HG03575 (cell line): ENCODE data around the gene TXNRD2.

Source experiments
- ATAC-seq: cut with Tn5 transposase; IDR thresholded peaks from one replicate; pipeline ENCODE4 v1.9.1; 2021; ENCODE audit not compliant: unreplicated experiment, insufficient number of reproducible peaks, low FRiP score; ENCODE audit errors: extremely low read depth

TXNRD2 gene

DNA sequence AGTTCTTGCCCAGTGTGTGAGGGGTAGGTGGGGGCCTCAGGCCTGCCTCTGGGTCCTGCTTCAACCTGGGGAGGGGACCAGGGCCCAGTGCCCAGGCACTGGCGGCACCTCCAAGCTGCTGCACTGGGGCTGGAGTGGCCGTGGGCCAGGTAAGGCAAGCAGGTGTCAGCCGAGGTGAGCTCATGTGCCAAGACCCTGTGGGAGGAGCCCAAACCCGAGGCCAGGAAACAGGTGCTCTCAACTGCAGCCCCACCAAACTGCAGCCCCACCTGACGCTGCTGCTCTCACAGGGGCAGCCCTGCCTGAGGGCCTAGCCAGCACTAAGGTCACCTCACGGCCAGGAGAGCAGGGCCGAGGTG is 68.9 kb downstream of the TXNRD2 start:
- no peak for ATAC-seq

DNA sequence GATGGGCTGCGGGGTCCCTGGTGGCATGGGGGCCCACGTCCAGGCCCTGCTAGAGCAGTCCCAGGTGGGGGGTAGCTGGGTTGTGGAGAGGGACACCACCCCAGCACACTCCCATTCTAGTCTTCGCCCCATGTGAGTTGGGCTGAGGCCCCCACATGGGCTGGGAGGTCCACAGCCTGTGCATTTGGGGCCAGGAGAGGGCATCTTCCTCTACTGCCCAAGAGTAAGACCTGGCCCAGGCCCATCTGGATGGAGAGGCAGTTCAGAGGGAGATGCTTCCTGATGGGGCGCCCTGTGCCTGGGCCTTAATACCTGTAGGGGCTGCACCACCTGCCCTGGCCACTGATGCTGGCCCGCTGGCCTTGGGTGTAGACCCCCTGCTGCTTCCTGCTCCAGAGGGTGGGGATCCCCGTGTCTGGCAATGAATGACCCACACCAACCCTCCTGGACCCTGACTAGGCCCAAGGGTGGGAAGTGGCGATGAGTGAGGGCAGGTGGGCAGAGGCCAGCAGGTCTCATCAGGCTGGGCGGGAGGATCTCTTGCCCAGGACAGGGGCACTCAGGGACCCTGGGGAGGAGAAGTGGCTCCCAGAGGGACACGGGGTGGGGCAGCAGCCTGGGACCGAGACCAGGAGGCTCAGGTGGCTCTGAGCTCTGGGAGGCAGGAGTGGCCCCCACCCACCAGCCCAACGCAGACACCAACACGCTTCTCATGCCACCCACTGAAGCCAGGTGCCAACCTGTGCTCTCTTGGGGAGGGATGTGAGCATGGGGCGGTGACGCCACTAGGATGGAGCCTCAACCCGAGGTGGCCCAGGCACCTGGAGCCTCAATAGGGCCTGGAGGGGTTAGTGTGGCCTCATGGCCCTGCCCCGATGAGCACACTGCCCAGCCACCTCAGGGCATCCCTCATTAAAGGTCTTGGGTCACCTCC is 69.5 kb downstream of the TXNRD2 start:
- ATAC-seq = no peak

DNA sequence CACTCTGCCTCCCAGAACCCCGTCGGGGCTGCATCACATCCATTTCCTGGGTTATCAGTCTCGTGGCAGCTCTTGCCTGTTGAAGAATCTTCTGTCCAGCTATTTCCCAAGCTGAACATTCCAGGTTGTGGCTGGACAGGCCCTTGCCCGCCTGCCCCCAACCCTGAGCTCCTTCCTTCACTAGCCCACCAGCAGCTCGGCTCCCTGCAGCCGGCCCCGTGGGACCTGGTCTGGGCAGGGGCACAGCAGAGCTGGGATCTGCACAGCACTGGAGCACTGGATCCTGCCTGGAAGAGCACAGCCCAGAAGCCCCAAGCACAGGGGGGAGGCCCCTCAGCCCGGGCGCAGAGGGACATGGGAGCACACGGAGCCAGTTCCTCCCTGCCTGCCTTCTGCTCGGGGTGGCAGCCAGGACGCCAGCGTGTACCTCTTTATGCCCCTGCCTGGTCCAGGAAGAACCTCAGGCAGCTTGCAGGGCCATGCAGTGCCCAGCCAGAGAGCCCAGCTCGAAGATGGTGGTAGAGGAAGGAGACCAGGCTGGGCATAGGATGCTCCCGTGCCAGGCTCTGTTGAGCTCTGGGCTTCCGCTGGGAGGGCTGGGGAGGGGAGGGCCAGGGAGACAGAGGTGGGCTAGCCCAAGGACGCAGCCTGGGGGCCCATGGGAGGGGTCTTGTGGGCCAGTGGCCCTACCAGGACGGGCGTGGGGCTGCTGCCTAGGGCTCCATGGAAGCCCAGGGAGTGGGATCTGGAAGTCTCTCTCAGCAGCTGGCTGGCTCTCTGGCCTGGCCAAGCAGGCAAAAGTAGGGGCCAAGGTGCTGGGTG is 70.4 kb downstream of the TXNRD2 start:
- ATAC-seq = no peak

DNA sequence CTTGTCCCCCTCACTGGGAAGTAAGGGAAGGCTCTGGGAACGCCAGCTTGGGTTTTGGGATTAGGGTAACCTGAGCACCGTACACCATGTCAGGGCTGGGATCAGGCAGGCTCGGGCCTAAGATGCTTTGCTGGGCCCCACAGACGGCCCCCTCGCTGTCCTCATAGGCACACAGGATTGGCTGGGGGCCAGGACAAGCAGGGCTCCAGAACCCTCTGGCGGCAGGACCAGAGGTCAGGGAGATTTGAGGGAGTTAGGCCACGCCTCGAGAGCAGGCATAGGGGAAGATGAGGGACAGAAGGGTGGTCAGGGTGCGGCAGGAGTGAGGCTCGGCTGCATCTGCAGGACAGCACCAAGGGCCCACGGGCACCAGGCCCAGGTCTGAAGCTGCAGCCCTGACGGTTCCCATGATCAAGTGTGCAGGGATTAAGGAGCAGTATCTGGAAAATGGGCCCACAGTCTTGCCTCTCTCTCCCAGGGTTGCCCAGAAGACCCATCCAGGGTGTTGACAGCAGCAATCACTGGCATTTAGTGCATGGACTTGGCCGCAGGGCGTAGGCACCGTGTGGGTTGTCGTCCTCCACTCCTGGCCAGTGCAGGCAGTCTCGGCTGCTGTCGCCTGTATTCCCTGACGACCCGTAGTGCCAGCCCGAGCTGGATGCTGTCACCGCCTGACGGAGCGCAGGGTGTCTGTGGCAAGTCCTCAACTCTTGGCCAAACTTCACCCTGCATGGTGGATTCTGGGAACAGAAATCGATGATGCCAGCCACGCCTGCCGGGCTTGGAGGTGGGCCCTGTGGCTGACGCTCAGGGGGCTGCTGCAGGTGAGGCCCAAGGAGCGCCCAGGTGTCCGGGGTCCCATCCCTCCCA is 71.2 kb downstream of the TXNRD2 start:
- ATAC-seq = no peak

- ATAC-seq = no peak
Observed at GRCh38 chr22:19869497-19870152, 72.0 kb downstream of the TXNRD2 start.

GRCh38 chr22:19868773-19869471 is 72.7 kb downstream of the TXNRD2 start:
- ATAC-seq = no peak

- ATAC-seq = no peak
Observed at GRCh38 chr22:19868333-19868732, 73.3 kb downstream of the TXNRD2 start.

- no peak for ATAC-seq
Observed at GRCh38 chr22:19867617-19868016, 74.0 kb downstream of the TXNRD2 start.

- no peak for ATAC-seq
Observed at GRCh38 chr22:19866665-19867009, 75.0 kb downstream of the TXNRD2 start.

GRCh38 chr22:19865141-19865829 is 76.3 kb downstream of the TXNRD2 start:
- ATAC-seq = no peak

GRCh38 chr22:19864538-19865106 is 77.0 kb downstream of the TXNRD2 start:
- ATAC-seq = no peak

GRCh38 chr22:19863571-19863970 is 78.0 kb downstream of the TXNRD2 start:
- no peak for ATAC-seq

DNA sequence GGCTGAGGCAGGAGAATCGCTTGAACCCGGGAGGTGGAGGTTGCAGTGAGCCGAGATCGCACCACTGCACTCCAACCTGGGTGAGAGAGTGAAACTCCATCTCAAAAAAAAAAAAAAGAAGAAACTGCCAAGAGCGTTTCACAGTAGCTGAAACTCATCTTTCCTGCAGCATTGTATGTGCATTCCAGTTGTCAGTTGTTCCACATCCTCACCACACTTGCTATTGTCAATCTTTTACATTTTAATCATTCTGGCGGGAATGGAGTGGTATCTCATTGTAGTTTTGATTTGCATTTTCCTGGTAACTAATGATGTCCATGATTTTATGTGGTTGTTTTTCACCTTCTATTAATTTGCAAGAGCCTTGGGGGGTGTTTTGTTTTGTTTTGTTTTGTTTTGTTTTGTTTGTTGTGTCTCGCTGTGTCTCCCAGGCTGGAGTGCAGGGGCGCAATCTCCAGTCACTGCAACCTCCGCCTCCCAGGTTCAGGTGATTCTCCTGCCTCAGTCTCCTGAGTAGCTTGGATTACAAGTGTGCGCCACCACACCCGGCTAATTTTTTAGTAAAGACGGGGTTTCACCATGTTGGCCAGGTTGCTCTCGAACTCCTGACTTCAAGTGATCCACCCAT is 78.9 kb downstream of the TXNRD2 start:
- ATAC-seq = no peak

GRCh38 chr22:19859861-19860510 is 81.6 kb downstream of the TXNRD2 start:
- ATAC-seq = no peak

DNA sequence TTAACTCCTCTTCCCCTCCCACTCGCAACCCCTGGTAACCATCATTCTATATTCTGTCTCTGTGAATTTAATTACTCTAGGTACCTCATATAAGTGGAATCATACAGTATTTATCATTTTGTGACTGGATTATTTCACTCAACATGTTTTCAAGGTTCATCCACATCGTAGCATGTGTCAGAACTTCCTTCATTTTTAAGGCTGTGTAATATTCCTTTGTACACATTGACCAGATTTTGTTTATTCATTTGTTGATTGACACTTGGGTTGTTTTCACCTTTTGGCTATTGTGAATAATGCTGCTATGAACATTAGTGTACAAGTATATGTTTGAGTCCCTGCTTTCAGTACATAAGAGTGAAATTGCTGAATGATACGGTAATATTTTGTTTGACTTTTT is 84.2 kb downstream of the TXNRD2 start:
- no peak for ATAC-seq

DNA sequence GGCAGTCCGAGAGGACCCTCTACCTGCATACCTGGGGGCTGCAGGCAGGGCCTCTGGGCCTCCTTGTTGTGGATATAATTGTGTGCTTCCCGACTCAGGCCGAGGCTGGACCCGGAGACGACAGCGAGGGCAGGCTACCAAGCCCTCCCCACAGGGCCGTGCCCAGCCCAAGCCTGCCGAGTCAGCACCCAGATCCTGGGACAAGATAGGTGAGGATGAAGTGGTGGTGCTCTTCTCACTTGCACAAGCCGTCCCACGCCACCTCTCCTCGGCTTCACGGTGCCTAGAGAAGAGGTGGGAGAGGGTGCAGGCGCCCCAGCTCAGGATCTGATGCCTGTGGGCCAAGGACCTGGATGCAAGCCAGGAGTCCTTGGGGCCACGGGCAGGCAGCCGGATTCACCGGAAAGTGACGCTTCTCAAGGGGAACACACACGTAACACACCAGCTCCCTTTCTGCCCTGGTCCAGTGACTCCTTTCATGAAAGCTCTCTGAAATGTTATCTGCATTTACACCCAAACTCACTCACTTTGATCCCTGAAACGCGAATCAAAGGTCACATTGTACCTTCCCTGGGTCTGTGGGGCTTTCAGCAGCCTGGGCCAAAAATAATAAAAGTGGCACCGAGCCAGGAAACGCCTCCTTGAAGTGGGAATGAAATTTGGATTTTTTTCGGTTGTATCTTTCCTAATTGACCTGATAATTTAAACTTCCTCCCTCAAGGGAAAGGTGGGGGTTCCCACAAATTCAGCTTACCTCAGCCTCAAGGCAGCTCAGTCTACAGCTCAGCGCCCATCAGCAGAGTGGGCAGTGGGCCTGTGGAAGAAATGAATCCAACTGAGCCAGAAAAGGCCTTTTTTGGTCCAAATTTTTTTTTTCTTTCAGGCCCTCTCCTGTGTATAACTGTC is 85.9 kb downstream of the TXNRD2 start:
- no peak for ATAC-seq
